NCI-H1417 treated with DMSO at 0.1 percent for 48 hours (cell line): ENCODE measurements around the gene GNG2.

Experiments
- DNase-seq: peaks from one replicate; lab custom pipeline; 2025; lab: John Stamatoyannopoulos, UW

Gene GNG2

GRCh38 chr14:51996148-51996746, 135.8 kb downstream of the GNG2 start:
- no peak for DNase-seq

GRCh38 chr14:51998348-51998747, 137.9 kb downstream of the GNG2 start:
- DNase-seq = no peak

- DNase-seq = no peak
Measured at GRCh38 chr14:51999084-51999483, 138.7 kb downstream of the GNG2 start.

- DNase-seq = no peak
Measured at GRCh38 chr14:52000019-52000582, 139.7 kb downstream of the GNG2 start.

GRCh38 chr14:52000696-52001095, 140.3 kb downstream of the GNG2 start:
- no peak for DNase-seq

GRCh38 chr14:52002542-52002941, 142.1 kb downstream of the GNG2 start:
- no peak for DNase-seq

GRCh38 chr14:52003324-52003723, 142.9 kb downstream of the GNG2 start:
- no peak for DNase-seq

GRCh38 chr14:52005625-52006024, 145.2 kb downstream of the GNG2 start:
- no peak for DNase-seq

GRCh38 chr14:52006361-52006760, 145.9 kb downstream of the GNG2 start:
- DNase-seq = no peak

- DNase-seq = no peak
Measured at GRCh38 chr14:52007211-52007610, 146.8 kb downstream of the GNG2 start.

- no peak for DNase-seq
Measured at GRCh38 chr14:52007637-52008036, 147.2 kb downstream of the GNG2 start.

GRCh38 chr14:52008136-52008535, 147.7 kb downstream of the GNG2 start:
- no peak for DNase-seq

- no peak for DNase-seq
Measured at GRCh38 chr14:52010173-52010693, 149.8 kb downstream of the GNG2 start.

- no peak for DNase-seq
Measured at GRCh38 chr14:52011523-52011922, 151.1 kb downstream of the GNG2 start.

GRCh38 chr14:52012635-52013034, 152.2 kb downstream of the GNG2 start:
- no peak for DNase-seq

- no peak for DNase-seq
Measured at GRCh38 chr14:52013984-52014600, 153.7 kb downstream of the GNG2 start.

- no peak for DNase-seq
Measured at GRCh38 chr14:52014601-52015267, 154.3 kb downstream of the GNG2 start.

- no peak for DNase-seq
Measured at GRCh38 chr14:52015411-52016030, 155.1 kb downstream of the GNG2 start.

GRCh38 chr14:52018252-52018651, 157.8 kb downstream of the GNG2 start:
- DNase-seq = no peak

- DNase-seq = no peak
Measured at GRCh38 chr14:52018970-52019369, 158.6 kb downstream of the GNG2 start.
